AG09319 (cell line): Measurements from ENCODE around the gene FOXO3.

Experiments
- DNase-seq: peaks from one replicate; pipeline ENCODE4 v3.0.0-alpha.2; 2010; ENCODE audit warnings: low read depth; ENCODE audit errors: extremely low read depth
- CTCF ChIP-seq: IDR thresholded peaks from 2 replicates; pipeline ENCODE4 v1.5.1; 2011; ENCODE audit warnings: low read depth, mild to moderate bottlenecking, inconsistent platforms, low read length, moderate library complexity

Gene FOXO3

GRCh38 chr6:108618623-108619152 lies 58.0 kb downstream of the FOXO3 start:
- no peak for DNase-seq
- TF ChIP-seq CTCF = no peak

GRCh38 chr6:108619431-108620197 lies 58.9 kb downstream of the FOXO3 start:
- no peak for DNase-seq
- no peak for TF ChIP-seq CTCF

- TF ChIP-seq CTCF = no peak
Measured at GRCh38 chr6:108621117-108621516, 60.4 kb downstream of the FOXO3 start.

GRCh38 chr6:108622641-108623298 lies 62.1 kb downstream of the FOXO3 start:
- TF ChIP-seq CTCF = peak; percentile 42
- DNase-seq = peak; percentile 81

More at GRCh38 chr6:108621117-108621516, 60.4 kb downstream of the FOXO3 start:
- DNase-seq = no peak

- TF ChIP-seq CTCF = no peak
- DNase-seq = no peak
Measured at GRCh38 chr6:108623995-108624394, 63.3 kb downstream of the FOXO3 start.

GRCh38 chr6:108625581-108625980 lies 64.9 kb downstream of the FOXO3 start:
- DNase-seq = no peak
- no peak for TF ChIP-seq CTCF

- no peak for TF ChIP-seq CTCF
- DNase-seq = no peak
Measured at GRCh38 chr6:108626777-108627176, 66.1 kb downstream of the FOXO3 start.
